Measurements from ENCODE around the gene ADAMTS3. TPM values are rescaled to one million over a fixed set of nuclear protein-coding genes. Genes with fewer than 3 reads are reported as not detected.

ADAMTS3 gene
- total and polyA plus RNA-seq, 12 donors = 1.0 to 13.1 (median 2.2) TPM

GRCh38 chr4:72448231-72448630, 120.8 kb downstream of the ADAMTS3 start:
- 66 to 84% (median 73%) methylated on average over 4 of the region's 4 CpGs for WGBS, 4 donors
- no peak for DNase-seq
- no peak overlapping the region for H3K27ac ChIP-seq
- peaks cover 0 to 5% of the 10 kb centered on the region in 2 donors for H3K4me1 ChIP-seq (replicated peaks in 1 of 2)
- intact Hi-C loops (cut with DNase I) = no loop called here
- no peaks in the 10 kb centered on the region for H3K9me3 ChIP-seq (replicated peaks in 1 of 3)
- H3K27me3 ChIP-seq = no peaks in the 10 kb centered on the region
- H3K36me3 ChIP-seq (replicated peaks in 1 of 2) = no peaks in the 10 kb centered on the region
- H3K4me3 ChIP-seq = no peak overlapping the region
- TF ChIP-seq POLR2A (IDR thresholded peaks at IDR 0.05) = no peak
- no peak for TF ChIP-seq CTCF (IDR thresholded peaks at IDR 0.05)

- TF ChIP-seq CTCF (IDR thresholded peaks at IDR 0.05) (no peak), POLR2A (IDR thresholded peaks at IDR 0.05) (no peak)
- no peak overlapping the region for H3K4me3 ChIP-seq
- intact Hi-C loops (cut with DNase I) = no loop called here
- H3K36me3 ChIP-seq (replicated peaks in 1 of 2) = no peaks in the 10 kb centered on the region
- H3K4me1 ChIP-seq (replicated peaks in 1 of 2) = peaks cover 0 to 5% of the 10 kb centered on the region in 2 donors
- H3K27me3 ChIP-seq = no peaks in the 10 kb centered on the region
- H3K9me3 ChIP-seq (replicated peaks in 1 of 3) = no peaks in the 10 kb centered on the region
- 84 to 94% (median 85%) methylated on average over 3 of the region's 3 CpGs for WGBS, 4 donors
- H3K27ac ChIP-seq = no peak overlapping the region
- DNase-seq = no peak
Measured at GRCh38 chr4:72446353-72447055, 122.5 kb downstream of the ADAMTS3 start.

GRCh38 chr4:72444092-72444491, 124.9 kb downstream of the ADAMTS3 start:
- 60 to 76% (median 71%) methylated on average over 1 of the region's 1 CpG for WGBS, 4 donors
- TF ChIP-seq CTCF (IDR thresholded peaks at IDR 0.05) = no peak
- TF ChIP-seq POLR2A (IDR thresholded peaks at IDR 0.05) = no peak
- Histone ChIP-seq H3K4me1 (replicated peaks in 1 of 2) (no peaks in the 10 kb centered on the region), H3K36me3 (replicated peaks in 1 of 2) (no peaks in the 10 kb centered on the region), H3K9me3 (replicated peaks in 1 of 3) (no peaks in the 10 kb centered on the region), H3K4me3 (no peak overlapping the region), H3K27ac (no peak overlapping the region), H3K27me3 (no peaks in the 10 kb centered on the region)
- no peak for DNase-seq
- intact Hi-C loops (cut with DNase I) = no loop called here

- no peak overlapping the region for H3K4me3 ChIP-seq
- H3K4me1 ChIP-seq (replicated peaks in 1 of 2) = no peaks in the 10 kb centered on the region
- no peaks in the 10 kb centered on the region for H3K36me3 ChIP-seq (replicated peaks in 1 of 2)
- H3K9me3 ChIP-seq (replicated peaks in 1 of 3) = no peaks in the 10 kb centered on the region
- no peak for DNase-seq
- no peaks in the 10 kb centered on the region for H3K27me3 ChIP-seq
- no peak overlapping the region for H3K27ac ChIP-seq
- TF ChIP-seq CTCF (IDR thresholded peaks at IDR 0.05) (no peak), POLR2A (IDR thresholded peaks at IDR 0.05) (no peak)
- intact Hi-C loops (cut with DNase I) = no loop called here
- WGBS, 4 donors = 59 to 70% (median 66%) methylated on average over 5 of the region's 5 CpGs
Measured at GRCh38 chr4:72442715-72443114, 126.3 kb downstream of the ADAMTS3 start.
